Panc1 (cell line): Measurements from ENCODE around the gene RICTOR. TPM values are rescaled to one million over a fixed set of nuclear protein-coding genes. Genes with fewer than 3 reads are reported as not detected.

Experiments used
- ATAC-seq: fragments of 200-7000 bp; cut with Tn5 transposase; 2 replicates; pipeline ENCODE4 v1.9.1; 2020; ENCODE audit warnings: mild to moderate bottlenecking, moderate library complexity
- BruUV-seq: library from RNA; stranded (reverse); fragments of 400-500 nt; replicated peaks from 2 replicates; lab custom pipeline; 2021; lab: Mats Ljungman, UMichigan
- CTCF ChIA-PET: fragments of 300-600 bp; sonication (Branson Sonifier 250); formaldehyde crosslinking; loops from one replicate; lab custom pipeline; 2022; ENCODE audit warnings: antibody characterized with exemption; lab: Charles Lee
- POLR2A ChIA-PET: fragments of 300-600 bp; sonication (Branson Sonifier 250); formaldehyde crosslinking; loops from one replicate; lab custom pipeline; 2022; ENCODE audit warnings: antibody characterized with exemption; lab: Charles Lee
- DNase-seq: peaks from one replicate; pipeline ENCODE4 v3.0.0-alpha.2; 2010; ENCODE audit warnings: low read depth, low spot score
- H3K27ac ChIP-seq: 2 replicates; pipeline ENCODE4 v1.5.1; 2011; ENCODE audit warnings: mild to moderate bottlenecking, low read length, inconsistent platforms
- H3K27me3 ChIP-seq: fragments of 200-500 bp; sonication (Bioruptor generic); 2 replicates; pipeline ENCODE4 v1.6.0; 2014; ENCODE audit warnings: low read length, inconsistent platforms; ENCODE audit not compliant: control insufficient read depth, insufficient read depth
- H3K36me3 ChIP-seq: fragments of 200-500 bp; sonication (Bioruptor generic); 2 replicates; pipeline ENCODE4 v1.5.1; 2014; ENCODE audit warnings: inconsistent platforms, mild to moderate bottlenecking, low read length, moderate library complexity; ENCODE audit not compliant: control insufficient read depth, insufficient read depth
- H3K4me1 ChIP-seq: 2 replicates; pipeline ENCODE4 v1.5.1; 2011; ENCODE audit warnings: inconsistent platforms, mild to moderate bottlenecking, low read length, moderate library complexity; ENCODE audit not compliant: control insufficient read depth, insufficient read depth
- H3K4me3 ChIP-seq, 2 experiments: 2 replicates each; pipeline ENCODE4 v1.5.1; 2011 to 2012; ENCODE audit warnings: low read depth in 2 of 2, low read length in 2 of 2, mild to moderate bottlenecking in 2 of 2, inconsistent platforms in 1 of 2, moderate library complexity in 1 of 2
- H3K9me3 ChIP-seq: fragments of 200-500 bp; sonication (Bioruptor generic); 2 replicates; pipeline ENCODE4 v1.5.1; 2014; ENCODE audit warnings: low read depth, mild to moderate bottlenecking, inconsistent platforms, low read length, moderate library complexity; ENCODE audit not compliant: control insufficient read depth, insufficient read depth
- CTCF ChIP-seq: fragments of 450-650 bp; IDR thresholded peaks from 2 replicates; pipeline ENCODE4 v1.5.1; 2017; ENCODE audit warnings: mild to moderate bottlenecking
- POLR2AphosphoS5 ChIP-seq: IDR thresholded peaks from 2 replicates; pipeline ENCODE4 v1.6.1; 2012; ENCODE audit warnings: mild to moderate bottlenecking, low read depth, low read length, moderate library complexity
- REST ChIP-seq, 2 experiments: IDR thresholded peaks; 2 replicates each; pipeline ENCODE4 v1.6.1; 2011 to 2012; ENCODE audit warnings: low read depth in 2 of 2, control low read depth in 1 of 2, low read length in 1 of 2, mild to moderate bottlenecking in 1 of 2, moderate library complexity in 1 of 2; ENCODE audit not compliant: insufficient read depth in 1 of 2
- SIN3A ChIP-seq: IDR thresholded peaks from 2 replicates; pipeline ENCODE4 v1.6.1; 2012; ENCODE audit warnings: low read depth, mild to moderate bottlenecking, low read length, moderate library complexity, borderline replicate concordance; ENCODE audit not compliant: insufficient read depth
- TCF7L2 ChIP-seq: IDR thresholded peaks from 2 replicates; pipeline ENCODE4 v1.6.1; 2011; ENCODE audit warnings: mild to moderate bottlenecking, low read depth, low read length, inconsistent platforms
- in situ Hi-C: cut with HindIII; loops from 2 replicates; pipeline ENCODE4 v1.10.0; 2016; ENCODE audit warnings: low sequenced_read_pairs, low pct_unique_long_range_greater_than_20kb
- intact Hi-C: fragments of 100-400 bp; cut with micrococcal nuclease; formaldehyde crosslinking; loops from one replicate; pipeline ENCODE4 v1.10.0; 2022; ENCODE audit not compliant: unreplicated experiment
- total RNA-seq: library from RNA; stranded (reverse); gene quantifications from one replicate; pipeline ENCODE4 v1.2.1, GENCODE V29; 2021; ENCODE audit not compliant: unreplicated experiment

Gene RICTOR
- total RNA-seq, 1 experiment from 2014 or later = 21.3 TPM

GRCh38 chr5:38911933-38912332 is 162.3 kb downstream of the RICTOR start:
- Histone ChIP-seq H3K9me3 (no peaks in the 10 kb centered on the region), H3K27me3 (no peaks in the 10 kb centered on the region), H3K4me3 (no peak overlapping the region), H3K4me1 (no peaks in the 10 kb centered on the region), H3K27ac (no peak overlapping the region), H3K36me3 (peaks cover under 1% of the 10 kb centered on the region; the same call in 1 of the 2 replicates)
- BruUV-seq = no TSS peak
- in situ Hi-C loops = no loop called here
- DNase-seq = no peak
- intact Hi-C loops = no loop called here
- TF ChIP-seq SIN3A = no peak
- no peak for TF ChIP-seq REST (IDR thresholded peaks at IDR 0.05; ENCODE audit: insufficient read depth in 1 of 2, low read depth in 2 of 2, low read length in 1 of 2)
- no peak for TF ChIP-seq TCF7L2
- no peak for TF ChIP-seq POLR2AphosphoS5
- TF ChIP-seq CTCF = no peak
- ATAC-seq = no peak
- POLR2A ChIA-PET = no interaction called here
- CTCF ChIA-PET = no interaction called here

GRCh38 chr5:38906503-38906902 is 167.7 kb downstream of the RICTOR start:
- H3K27ac ChIP-seq = no peak overlapping the region
- no peaks in the 10 kb centered on the region for H3K9me3 ChIP-seq
- H3K4me3 ChIP-seq = no peak overlapping the region
- intact Hi-C loops (no loop called here), in situ Hi-C loops (no loop called here)
- no peaks in the 10 kb centered on the region for H3K4me1 ChIP-seq
- no peak for ATAC-seq
- peaks cover 21% of the 10 kb centered on the region for H3K36me3 ChIP-seq
- ChIA-PET POLR2A (no interaction called here), CTCF (interaction anchor here (0.6 kb wide), 1 partner anchor 96 kb away, joined by 5 read pairs; no protein-coding TSS in a partner anchor)
- no peaks in the 10 kb centered on the region for H3K27me3 ChIP-seq
- TF ChIP-seq POLR2AphosphoS5 = no peak
- DNase-seq = no peak
- BruUV-seq = no TSS peak

GRCh38 chr5:38905516-38905915 is 168.7 kb downstream of the RICTOR start:
- BruUV-seq = no TSS peak
- H3K27me3 ChIP-seq = no peaks in the 10 kb centered on the region
- CTCF ChIA-PET = no interaction called here
- in situ Hi-C loops (no loop called here), intact Hi-C loops (no loop called here)
- no peak for ATAC-seq
- TF ChIP-seq REST (IDR thresholded peaks at IDR 0.05; ENCODE audit: insufficient read depth in 1 of 2, low read depth in 2 of 2, low read length in 1 of 2) (no peak), SIN3A (no peak), POLR2AphosphoS5 (no peak), CTCF (no peak), TCF7L2 (no peak)
- no peak overlapping the region for H3K27ac ChIP-seq
- POLR2A ChIA-PET = interaction anchor here (0.7 kb wide), 1 partner anchor 799 kb away, joined by 3 read pairs; no protein-coding TSS in a partner anchor
- peaks cover 21% of the 10 kb centered on the region for H3K36me3 ChIP-seq
- no peaks in the 10 kb centered on the region for H3K9me3 ChIP-seq
- H3K4me3 ChIP-seq = no peak overlapping the region
- no peaks in the 10 kb centered on the region for H3K4me1 ChIP-seq
- DNase-seq = no peak
